ENCODE results near the gene MERTK.
A peak's percentile ranks its signal among the peaks of the same experiment; 100 is the strongest.

The MERTK gene

GRCh38 chr2:111967018-111967417, 68.6 kb downstream of the MERTK start:
- no peak for TF ChIP-seq CTCF (IDR thresholded peaks at IDR 0.05; ENCODE audit: low read depth, low read length)
- no peak overlapping the region for H3K4me3 ChIP-seq (replicated peaks in 1 of 2; ENCODE audit: low read depth in 2 of 2, low read length in 2 of 2)
- DNase-seq (ENCODE audit: low read depth in 2 of 2): no peak

- DNase-seq (ENCODE audit: low read depth in 2 of 2): no peak
- no peak for TF ChIP-seq CTCF (IDR thresholded peaks at IDR 0.05; ENCODE audit: low read depth, low read length)
Measured at GRCh38 chr2:111970453-111970852, 72.0 kb downstream of the MERTK start.

GRCh38 chr2:111972955-111973565, 74.7 kb downstream of the MERTK start:
- no peak for TF ChIP-seq CTCF (IDR thresholded peaks at IDR 0.05; ENCODE audit: low read depth, low read length)
- no peak overlapping the region for H3K4me3 ChIP-seq (replicated peaks in 1 of 2; ENCODE audit: low read depth in 2 of 2, low read length in 2 of 2)
- no peak for DNase-seq (ENCODE audit: low read depth in 2 of 2)

More at GRCh38 chr2:111970453-111970852, 72.0 kb downstream of the MERTK start:
- no peak overlapping the region for H3K4me3 ChIP-seq (replicated peaks in 1 of 2; ENCODE audit: low read depth in 2 of 2, low read length in 2 of 2)

- TF ChIP-seq CTCF (IDR thresholded peaks at IDR 0.05; ENCODE audit: low read depth, low read length): no peak
- no peak overlapping the region for H3K4me3 ChIP-seq (replicated peaks in 1 of 2; ENCODE audit: low read depth in 2 of 2, low read length in 2 of 2)
- DNase-seq (ENCODE audit: low read depth in 2 of 2): no peak
Measured at GRCh38 chr2:111973701-111974100, 75.3 kb downstream of the MERTK start.

GRCh38 chr2:111975053-111975552, 76.7 kb downstream of the MERTK start:
- peak; percentile 70 to 91 for DNase-seq (ENCODE audit: low read depth in 2 of 2)
- no peak overlapping the region for H3K4me3 ChIP-seq (replicated peaks in 1 of 2; ENCODE audit: low read depth in 2 of 2, low read length in 2 of 2)
- TF ChIP-seq CTCF (IDR thresholded peaks at IDR 0.05; ENCODE audit: low read depth, low read length): no peak

- DNase-seq (ENCODE audit: low read depth in 2 of 2): no peak
- no peak for TF ChIP-seq CTCF (IDR thresholded peaks at IDR 0.05; ENCODE audit: low read depth, low read length)
- no peak overlapping the region for H3K4me3 ChIP-seq (replicated peaks in 1 of 2; ENCODE audit: low read depth in 2 of 2, low read length in 2 of 2)
Measured at GRCh38 chr2:111975819-111976218, 77.4 kb downstream of the MERTK start.

GRCh38 chr2:111977240-111977639, 78.8 kb downstream of the MERTK start:
- no peak for DNase-seq (ENCODE audit: low read depth in 2 of 2)
- H3K4me3 ChIP-seq (replicated peaks in 1 of 2; ENCODE audit: low read depth in 2 of 2, low read length in 2 of 2): no peak overlapping the region
- no peak for TF ChIP-seq CTCF (IDR thresholded peaks at IDR 0.05; ENCODE audit: low read depth, low read length)
